IMR-90 (cell line): ENCODE measurements around the gene AKR7A2. TPM values are rescaled to one million over a fixed set of nuclear protein-coding genes. Genes with fewer than 3 reads are reported as not detected.

ENCODE experiments used
- ATAC-seq: fragments of 200-7000 bp; cut with Tn5 transposase; 2 replicates; pipeline ENCODE4 v1.9.1; 2020; ENCODE audit warnings: low read depth, mild to moderate bottlenecking, moderate library complexity
- BruUV-seq: library from RNA; stranded (reverse); fragments of 400-500 nt; replicated peaks from 2 replicates; lab custom pipeline; 2021; lab: Mats Ljungman, UMichigan
- CTCF ChIA-PET: fragments of 300-600 bp; formaldehyde crosslinking; extraction: SDS; loops from one replicate; lab custom pipeline; 2021; ENCODE audit warnings: antibody characterized with exemption; lab: Yijun Ruan, JAX
- POLR2A ChIA-PET: fragments of 300-600 bp; sonication (Branson Sonifier 250); formaldehyde crosslinking; loops from one replicate; lab custom pipeline; 2022; ENCODE audit warnings: antibody characterized with exemption; ENCODE audit not compliant: unreplicated experiment; lab: Charles Lee
- DNase-seq: peaks from one replicate; pipeline ENCODE4 v3.0.0; 2013
- H2AFZ ChIP-seq: replicated peaks from 2 replicates; pipeline ENCODE3; 2013; ENCODE audit warnings: low read length, mild to moderate bottlenecking; ENCODE audit not compliant: poor library complexity
- H2AK5ac ChIP-seq: 2 replicates; pipeline ENCODE4 v1.6.1; 2013; ENCODE audit warnings: low read depth, low read length, inconsistent platforms
- H2AK9ac ChIP-seq: replicated peaks from 2 replicates; pipeline ENCODE3; 2013; ENCODE audit warnings: mild to moderate bottlenecking, low read depth, low read length, moderate library complexity; ENCODE audit not compliant: poor library complexity
- H2BK120ac ChIP-seq: 2 replicates; pipeline ENCODE4 v1.6.1; 2013; ENCODE audit warnings: low read depth, low read length, inconsistent platforms
- H2BK15ac ChIP-seq: 3 replicates; pipeline ENCODE4 v1.6.1; 2013; ENCODE audit warnings: low read depth, low read length, inconsistent platforms
- H2BK20ac ChIP-seq: 2 replicates; pipeline ENCODE4 v1.6.1; 2013; ENCODE audit warnings: low read depth, mild to moderate bottlenecking, inconsistent platforms, low read length, moderate library complexity
- H2BK5ac ChIP-seq: 2 replicates; pipeline ENCODE4 v1.6.1; 2013; ENCODE audit warnings: mild to moderate bottlenecking, low read depth, low read length, inconsistent platforms; ENCODE audit not compliant: poor library complexity, severe bottlenecking
- H3K14ac ChIP-seq: replicated peaks from 2 replicates; pipeline ENCODE4 v1.6.1; 2013; ENCODE audit warnings: low read depth, low read length, inconsistent platforms
- H3K18ac ChIP-seq: 2 replicates; pipeline ENCODE4 v1.6.1; 2013; ENCODE audit warnings: low read depth, low read length, control low read depth
- H3K23ac ChIP-seq: 2 replicates; pipeline ENCODE4 v1.6.1; 2013; ENCODE audit warnings: low read depth, low read length, inconsistent platforms
- H3K27ac ChIP-seq: 2 replicates; pipeline ENCODE4 v1.5.1; 2013; ENCODE audit warnings: mild to moderate bottlenecking, control low read depth, low read length; ENCODE audit not compliant: insufficient read depth
- H3K27me3 ChIP-seq: 2 replicates; pipeline ENCODE4 v1.6.1; 2013; ENCODE audit warnings: low read length; ENCODE audit not compliant: control insufficient read depth, insufficient read depth
- H3K36me3 ChIP-seq: 2 replicates; pipeline ENCODE4 v1.6.1; 2013; ENCODE audit warnings: low read length, mixed read lengths; ENCODE audit not compliant: control insufficient read depth, insufficient read depth
- H3K4ac ChIP-seq: 2 replicates; pipeline ENCODE4 v1.6.1; 2013; ENCODE audit warnings: low read depth, low read length, inconsistent platforms
- H3K4me1 ChIP-seq: 2 replicates; pipeline ENCODE4 v1.6.1; 2013; ENCODE audit warnings: low read length, mixed read lengths; ENCODE audit not compliant: control insufficient read depth, insufficient read depth
- H3K4me2 ChIP-seq: 2 replicates; pipeline ENCODE4 v1.6.1; 2013; ENCODE audit warnings: low read depth, mild to moderate bottlenecking, control low read depth, low read length, moderate library complexity
- H3K4me3 ChIP-seq: 2 replicates; pipeline ENCODE4 v1.5.1; 2013; ENCODE audit warnings: low read depth, mild to moderate bottlenecking, control low read depth, low read length, moderate library complexity; ENCODE audit not compliant: insufficient read depth
- H3K56ac ChIP-seq: 2 replicates; pipeline ENCODE4 v1.6.1; 2013; ENCODE audit warnings: low read length, inconsistent platforms; ENCODE audit not compliant: insufficient read depth; ENCODE audit errors: extremely low read depth
- H3K79me1 ChIP-seq, 2 experiments: 2 replicates each; pipeline ENCODE4 v1.6.1; 2013; ENCODE audit warnings: low read length in 2 of 2, inconsistent platforms in 1 of 2, low read depth in 1 of 2
- H3K9ac ChIP-seq: 2 replicates; pipeline ENCODE4 v1.6.1; 2013; ENCODE audit warnings: low read depth, low read length, control low read depth
- H3K9me1 ChIP-seq: 2 replicates; pipeline ENCODE4 v1.6.1; 2013; ENCODE audit warnings: low read length, inconsistent platforms; ENCODE audit not compliant: insufficient read depth
- H3K9me3 ChIP-seq: 2 replicates; pipeline ENCODE4 v1.6.1; 2013; ENCODE audit warnings: low read length; ENCODE audit not compliant: control insufficient read depth, insufficient read depth
- H4K20me1 ChIP-seq: 2 replicates; pipeline ENCODE4 v1.6.1; 2013; ENCODE audit warnings: low read length, inconsistent platforms; ENCODE audit not compliant: insufficient read depth
- H4K5ac ChIP-seq: 2 replicates; pipeline ENCODE4 v1.6.1; 2013; ENCODE audit warnings: mild to moderate bottlenecking, low read depth, low read length, control low read depth
- H4K8ac ChIP-seq, 2 experiments: 2 replicates each; pipeline ENCODE4 v1.6.1; 2013; ENCODE audit warnings: low read depth in 2 of 2, low read length in 2 of 2, control low read depth in 1 of 2, inconsistent platforms in 1 of 2
- H4K91ac ChIP-seq: 2 replicates; pipeline ENCODE4 v1.6.1; 2013; ENCODE audit warnings: low read depth, low read length, inconsistent platforms; ENCODE audit not compliant: insufficient read depth
- BHLHE40 ChIP-seq: fragments of 150-350 bp; IDR thresholded peaks from 2 replicates; pipeline ENCODE4 v1.6.1; 2016; ENCODE audit warnings: mild to moderate bottlenecking, low read depth, low read length
- CEBPB ChIP-seq: IDR thresholded peaks from 2 replicates; pipeline ENCODE4 v1.6.1; 2012; ENCODE audit warnings: low read depth, low read length, improper control_type of control experiment
- CHD1 ChIP-seq: IDR thresholded peaks from 2 replicates; pipeline ENCODE4 v1.6.1; 2012; ENCODE audit warnings: low read depth, low read length, improper control_type of control experiment
- ELK1 ChIP-seq: fragments of 150-350 bp; IDR thresholded peaks from 2 replicates; pipeline ENCODE4 v1.6.1; 2016; ENCODE audit warnings: low read depth, mild to moderate bottlenecking, low read length, moderate library complexity, borderline replicate concordance
- FOS ChIP-seq: fragments of 150-350 bp; IDR thresholded peaks from 2 replicates; pipeline ENCODE4 v1.6.1; 2016; ENCODE audit warnings: low read depth, low read length
- MAFK ChIP-seq: IDR thresholded peaks from 2 replicates; pipeline ENCODE4 v1.6.1; 2012; ENCODE audit warnings: low read depth, low read length, improper control_type of control experiment
- MAZ ChIP-seq: IDR thresholded peaks from 2 replicates; pipeline ENCODE4 v1.6.1; 2012; ENCODE audit warnings: low read depth, mild to moderate bottlenecking, low read length, improper control_type of control experiment, moderate library complexity, borderline replicate concordance
- MXI1 ChIP-seq: IDR thresholded peaks from 2 replicates; pipeline ENCODE4 v1.6.1; 2012; ENCODE audit warnings: low read depth, mild to moderate bottlenecking, low read length, moderate library complexity, borderline replicate concordance
- NFE2L2 ChIP-seq: fragments of 150-350 bp; IDR thresholded peaks from 2 replicates; pipeline ENCODE4 v1.6.1; 2016; ENCODE audit warnings: low read depth, mild to moderate bottlenecking, low read length
- POLR2A ChIP-seq: IDR thresholded peaks from 2 replicates; pipeline ENCODE4 v1.6.1; 2012; ENCODE audit warnings: mild to moderate bottlenecking, low read depth, low read length
- RCOR1 ChIP-seq: IDR thresholded peaks from 2 replicates; pipeline ENCODE4 v1.6.1; 2012; ENCODE audit warnings: mild to moderate bottlenecking, low read length, improper control_type of control experiment; ENCODE audit not compliant: insufficient replicate concordance
- RFX5 ChIP-seq: IDR thresholded peaks from 2 replicates; pipeline ENCODE4 v1.8.0; 2012; ENCODE audit warnings: low read depth, mild to moderate bottlenecking, low read length, moderate library complexity
- SMC3 ChIP-seq: fragments of 150-350 bp; IDR thresholded peaks from 2 replicates; pipeline ENCODE4 v1.6.1; 2016; ENCODE audit warnings: low read depth, mild to moderate bottlenecking, antibody characterized with exemption, low read length, moderate library complexity
- USF2 ChIP-seq: fragments of 150-350 bp; IDR thresholded peaks from 2 replicates; pipeline ENCODE4 v1.6.1; 2017; ENCODE audit warnings: mild to moderate bottlenecking, antibody characterized with exemption, low read length, low read depth
- WGBS, 2 experiments: methylation state at CpG; one replicate each; pipeline versions ENCODE4 v1.1.5 to v1.1.7; 2013; ENCODE audit warnings: missing lambda C conversion rate in 2 of 2; ENCODE audit not compliant: insufficient read length in 1 of 2; ENCODE audit errors: extremely low coverage in 2 of 2; 5-methylcytosine and 5-hydroxymethylcytosine counted together
- dilution Hi-C: fragments of 300-500 bp; cut with HindIII; formaldehyde crosslinking; loops from one replicate; pipeline ENCODE4 v1.14.3; 2018; ENCODE audit warnings: low sequenced_read_pairs; ENCODE audit not compliant: unreplicated experiment
- in situ Hi-C: fragments of 300-500 bp; cut with MboI; formaldehyde crosslinking; loops from 3 replicates; pipeline ENCODE4 v1.14.3; 2019; ENCODE audit warnings: low sequenced_read_pairs, inconsistent platforms, mixed read lengths
- intact Hi-C: fragments of 100-400 bp; cut with micrococcal nuclease; formaldehyde crosslinking; loops from 2 replicates; pipeline ENCODE4 v1.10.0; 2022
- polyA plus RNA-seq, 3 experiments: library from polyadenylated mRNA; depleted of rRNA; stranded (reverse); fragments of >200 nt; gene quantifications; 2 replicates each; pipeline ENCODE4 v1.2.3, GENCODE V29; 2012; ENCODE audit warnings: low replicate concordance in 1 of 3
- total RNA-seq: library from RNA; depleted of rRNA; stranded (reverse); fragments of >200 nt; gene quantifications from 2 replicates; pipeline ENCODE4 v1.2.3, GENCODE V29; 2012

Gene AKR7A2
- total and polyA plus RNA-seq, 2 of the 4 experiments (the other 2 are of a cell fraction): 55.8 to 60.2 TPM

- CTCF ChIA-PET: no interaction called here
- H4K5ac ChIP-seq: no peak overlapping the region
- no peak overlapping the region for H2BK120ac ChIP-seq
- no peak overlapping the region for H3K14ac ChIP-seq
- no peaks in the 10 kb centered on the region for H4K20me1 ChIP-seq
- H2AK5ac ChIP-seq: no peak overlapping the region
- no peak for DNase-seq
- no peak overlapping the region for H2BK5ac ChIP-seq
- no peaks in the 10 kb centered on the region for H3K79me1 ChIP-seq
- H2AK9ac ChIP-seq: no peak overlapping the region
- H2BK20ac ChIP-seq: no peak overlapping the region
- dilution Hi-C loops (no loop called here), in situ Hi-C loops (no loop called here), intact Hi-C loops (no loop called here)
- no peak overlapping the region for H4K8ac ChIP-seq
- no peak overlapping the region for H3K27ac ChIP-seq
- H2AFZ ChIP-seq: no peak overlapping the region
- H3K9ac ChIP-seq: no peak overlapping the region
- no peak overlapping the region for H4K91ac ChIP-seq
- H3K56ac ChIP-seq: no peak overlapping the region
- no peaks in the 10 kb centered on the region for H3K4me1 ChIP-seq
- no peak overlapping the region for H3K23ac ChIP-seq
- H3K4me2 ChIP-seq: no peak overlapping the region
- H3K27me3 ChIP-seq: no peaks in the 10 kb centered on the region; the same call in 1 of the 2 replicates
- no peak overlapping the region for H3K18ac ChIP-seq
- no TSS peak for BruUV-seq
- no peaks in the 10 kb centered on the region; the same call in none of the 2 replicates for H3K9me3 ChIP-seq
- ATAC-seq: no peak
- no peak for TF ChIP-seq CEBPB
- no peak for TF ChIP-seq BHLHE40
- TF ChIP-seq RFX5: no peak
- TF ChIP-seq POLR2A: no peak
- no peak for TF ChIP-seq NFE2L2
- TF ChIP-seq MXI1: no peak
- TF ChIP-seq MAFK: no peak
- TF ChIP-seq CHD1: no peak
- no peak for TF ChIP-seq FOS
- no peak for TF ChIP-seq SMC3
- no peak for TF ChIP-seq RCOR1
- TF ChIP-seq ELK1: no peak
- no peak for TF ChIP-seq MAZ
- no peak for TF ChIP-seq USF2
- H3K9me1 ChIP-seq: no peaks in the 10 kb centered on the region
- POLR2A ChIA-PET: interaction anchor here (0.6 kb wide), 2 partner anchors 43 to 212 kb away, joined by 4 to 11 read pairs; partner anchors contain the start of gene CAPZB
- 86% methylated on average over 14 of the region's 22 CpGs; no CpG with 5 or more reads in 1 of the 2 experiments for WGBS, 2 experiments
- no peak overlapping the region for H2BK15ac ChIP-seq
- H3K4me3 ChIP-seq: no peak overlapping the region
- no peaks in the 10 kb centered on the region for H3K36me3 ChIP-seq
- no peak overlapping the region for H3K4ac ChIP-seq
These were observed 38.7 kb downstream of the AKR7A2 start for GRCh38 chr1:19273106-19273843.
